ENCODE results near the gene GPR171. TPM values are rescaled to one million over a fixed set of nuclear protein-coding genes. Genes with fewer than 3 reads are reported as not detected.

Gene GPR171
- polyA plus RNA-seq, 3 donors, result 0.20 TPM; not detected in 2

GRCh38 chr3:151225040-151225975, 22.3 kb upstream of the GPR171 start:
- Mint-ChIP-seq H3K36me3 (peaks cover 6 to 8% of the 10 kb centered on the region in 2 donors), H3K4me1 (peaks cover 27% of the 10 kb centered on the region), H3K9me3 (peaks cover 6 to 15% (median 12%) of the 10 kb centered on the region in 7 donors), H3K27me3 (ENCODE audit: low read depth in 3 of 3) (peaks cover 0 to 2% (median 0%) of the 10 kb centered on the region in 3 donors), H3K27ac (peak overlapping the region; percentile 46 to 82 (median 78)), H3K4me3 (no peak overlapping the region)
- no peak for DNase-seq
- Histone ChIP-seq H3K4me1 (ENCODE audit: control insufficient read depth in 1 of 2, insufficient read depth in 2 of 2, low read length in 2 of 2) (peaks cover 18 to 29% of the 10 kb centered on the region in 2 donors), H3K36me3 (replicated peaks in 1 of 2; ENCODE audit: control insufficient read depth in 1 of 2, insufficient read depth in 2 of 2, low read length in 2 of 2) (no peaks in the 10 kb centered on the region), H3K79me2 (ENCODE audit: insufficient read depth, low read length) (no peaks in the 10 kb centered on the region), H3K9ac (ENCODE audit: insufficient read depth, low read length, poor library complexity, severe bottlenecking) (no peak overlapping the region), H2AFZ (ENCODE audit: insufficient read depth, low read depth, low read length, poor library complexity, severe bottlenecking) (peak overlapping the region; percentile 71), H3K9me3 (replicated peaks in 1 of 2; ENCODE audit: control insufficient read depth in 1 of 2, insufficient read depth in 1 of 2, low read length in 2 of 2) (peaks cover 0 to 6% of the 10 kb centered on the region in 2 donors), H4K20me1 (ENCODE audit: insufficient read depth, low read length) (no peaks in the 10 kb centered on the region), H3K27me3 (ENCODE audit: control insufficient read depth in 2 of 2, insufficient read depth in 2 of 2, low read length in 2 of 2) (no peaks in the 10 kb centered on the region), H3K4me3 (replicated peaks in 1 of 3; ENCODE audit: low read depth in 2 of 3, low read length in 3 of 3) (no peak overlapping the region), H3K4me2 (replicated peaks; ENCODE audit: extremely low read depth, low read length, poor library complexity, severe bottlenecking) (no peak overlapping the region), H3K27ac (ENCODE audit: low read depth in 1 of 2, low read length in 2 of 2) (peak overlapping the region in 1 of 2 donors; percentile 51)
- 77% methylated on average over 8 of the region's 9 CpGs for WGBS (ENCODE audit: insufficient coverage)
- no peak for TF ChIP-seq CTCF (IDR thresholded peaks at IDR 0.05)
- intact Hi-C loops (cut with micrococcal nuclease), result loop anchor here (5.0 kb wide), 1 partner anchor 58 kb away; no protein-coding TSS in a partner anchor

GRCh38 chr3:151224268-151224866, 21.4 kb upstream of the GPR171 start:
- H3K27me3 ChIP-seq (ENCODE audit: control insufficient read depth in 2 of 2, insufficient read depth in 2 of 2, low read length in 2 of 2), result no peaks in the 10 kb centered on the region
- no peak overlapping the region for H3K27ac ChIP-seq (ENCODE audit: low read depth in 1 of 2, low read length in 2 of 2)
- no peak overlapping the region for H3K4me3 Mint-ChIP-seq
- 92% methylated on average over 1 of the region's 4 CpGs for WGBS (ENCODE audit: insufficient coverage)
- no peaks in the 10 kb centered on the region for H4K20me1 ChIP-seq (ENCODE audit: insufficient read depth, low read length)
- H3K36me3 ChIP-seq (replicated peaks in 1 of 2; ENCODE audit: control insufficient read depth in 1 of 2, insufficient read depth in 2 of 2, low read length in 2 of 2), result no peaks in the 10 kb centered on the region
- H3K4me1 Mint-ChIP-seq, result peaks cover 23% of the 10 kb centered on the region
- DNase-seq, result no peak
- no peak overlapping the region for H3K9ac ChIP-seq (ENCODE audit: insufficient read depth, low read length, poor library complexity, severe bottlenecking)
- intact Hi-C loops (cut with micrococcal nuclease), result no loop called here
- peaks cover 0 to 2% (median 0%) of the 10 kb centered on the region in 3 donors for H3K27me3 Mint-ChIP-seq (ENCODE audit: low read depth in 3 of 3)
- H3K36me3 Mint-ChIP-seq, result peaks cover 6 to 8% of the 10 kb centered on the region in 2 donors
- H2AFZ ChIP-seq (ENCODE audit: insufficient read depth, low read depth, low read length, poor library complexity, severe bottlenecking), result no peak overlapping the region
- TF ChIP-seq CTCF (IDR thresholded peaks at IDR 0.05), result no peak
- peaks cover 0 to 6% of the 10 kb centered on the region in 2 donors for H3K9me3 ChIP-seq (replicated peaks in 1 of 2; ENCODE audit: control insufficient read depth in 1 of 2, insufficient read depth in 1 of 2, low read length in 2 of 2)
- no peak overlapping the region for H3K27ac Mint-ChIP-seq
- no peak overlapping the region for H3K4me2 ChIP-seq (replicated peaks; ENCODE audit: extremely low read depth, low read length, poor library complexity, severe bottlenecking)
- peaks cover 14 to 24% of the 10 kb centered on the region in 2 donors for H3K4me1 ChIP-seq (ENCODE audit: control insufficient read depth in 1 of 2, insufficient read depth in 2 of 2, low read length in 2 of 2)
- H3K79me2 ChIP-seq (ENCODE audit: insufficient read depth, low read length), result no peaks in the 10 kb centered on the region
- H3K4me3 ChIP-seq (replicated peaks in 1 of 3; ENCODE audit: low read depth in 2 of 3, low read length in 3 of 3), result no peak overlapping the region
- H3K9me3 Mint-ChIP-seq, result peaks cover 6 to 15% (median 12%) of the 10 kb centered on the region in 7 donors
